ENCODE results near the gene TMEM100.
"Not testable (repeated sequence)": the region's sequence is repeated elsewhere in the genome, so short reads cannot be mapped to it uniquely, and the experiment has no call there.

TMEM100 gene

GRCh38 chr17:55683550-55684315 lies 38.9 kb downstream of the TMEM100 start:
- DNase-seq = no peak

GRCh38 chr17:55681342-55681700 lies 41.3 kb downstream of the TMEM100 start:
- DNase-seq = no peak

- DNase-seq = no peak
Observed at GRCh38 chr17:55680686-55681341, 41.9 kb downstream of the TMEM100 start.

- DNase-seq = no peak
Observed at GRCh38 chr17:55677446-55677845, 45.2 kb downstream of the TMEM100 start.

GRCh38 chr17:55676274-55676673 lies 46.4 kb downstream of the TMEM100 start:
- no peak for DNase-seq

GRCh38 chr17:55673743-55674506 lies 48.7 kb downstream of the TMEM100 start:
- no peak for DNase-seq

GRCh38 chr17:55672585-55673501 lies 49.8 kb downstream of the TMEM100 start:
- no peak for DNase-seq

- not testable (repeated sequence) for DNase-seq
Observed at GRCh38 chr17:55672010-55672409, 50.7 kb downstream of the TMEM100 start.
